GM18511 (cell line): ENCODE results near the gene OR4C5.
"Not testable (repeated sequence)": the region's sequence is repeated elsewhere in the genome, so short reads cannot be mapped to it uniquely, and the experiment has no call there.

Experiments used
- ATAC-seq: cut with Tn5 transposase; IDR thresholded peaks from one replicate; pipeline ENCODE4 v1.9.1; 2021; ENCODE audit warnings: mild to moderate bottlenecking, moderate library complexity; ENCODE audit not compliant: unreplicated experiment

OR4C5 gene

GRCh38 chr11:48366365-48366764 is at the start of gene OR4C5:
TSS of gene OR4C5 (minus strand) at chr11:48366465. CDS start at chr11:48366465, 0 bp downstream.
- ATAC-seq = no peak

GRCh38 chr11:48384670-48385069 is 18.4 kb upstream of the OR4C5 start:
- ATAC-seq = no peak

DNA sequence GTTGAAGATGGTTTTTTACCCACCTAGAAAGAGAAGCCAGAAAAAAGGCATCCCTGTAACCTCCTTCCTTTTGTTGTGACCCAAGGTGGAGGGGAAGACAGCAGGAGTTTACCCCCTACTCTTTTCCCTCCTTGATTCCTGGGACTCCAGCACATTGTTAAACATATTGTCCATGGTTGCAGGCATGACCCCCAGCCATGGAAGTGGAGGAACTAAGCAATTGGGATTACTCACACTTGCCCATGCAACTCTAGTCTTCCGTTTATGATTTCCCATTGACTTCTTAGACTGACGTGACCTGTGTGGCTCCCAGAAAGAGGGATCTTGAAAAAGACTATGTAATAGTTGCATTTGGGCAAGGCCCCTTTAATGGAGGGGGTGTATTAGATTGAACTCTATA is 17.9 kb upstream of the OR4C5 start:
- not testable (repeated sequence) for ATAC-seq

- ATAC-seq = not testable (repeated sequence)
These were observed 5.0 kb downstream of the OR4C5 start for GRCh38 chr11:48361289-48361688.

- ATAC-seq = no peak
These were observed 11.6 kb downstream of the OR4C5 start for GRCh38 chr11:48354677-48355076.

DNA sequence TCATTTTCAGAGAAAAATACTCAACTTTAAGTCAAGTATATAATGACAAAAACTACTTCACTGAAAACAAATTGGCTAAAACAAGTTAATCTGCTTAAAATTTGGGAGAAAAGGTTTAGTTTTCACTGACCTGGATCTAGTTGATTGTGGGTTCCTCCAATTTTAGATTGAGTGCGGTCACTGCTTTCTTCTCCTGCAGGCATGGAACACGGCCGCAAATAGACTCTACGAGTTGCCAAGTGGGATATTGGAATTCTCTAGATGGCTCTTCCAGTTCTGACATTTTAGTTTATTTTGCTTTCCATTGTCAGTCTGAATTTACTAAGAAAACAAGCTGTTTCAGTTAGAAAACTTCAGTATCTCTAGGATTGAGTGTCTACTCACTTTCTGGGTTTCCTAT is 12.3 kb downstream of the OR4C5 start:
- ATAC-seq = no peak

GRCh38 chr11:48346286-48346685 is 20.0 kb downstream of the OR4C5 start:
- ATAC-seq = not testable (repeated sequence)

DNA sequence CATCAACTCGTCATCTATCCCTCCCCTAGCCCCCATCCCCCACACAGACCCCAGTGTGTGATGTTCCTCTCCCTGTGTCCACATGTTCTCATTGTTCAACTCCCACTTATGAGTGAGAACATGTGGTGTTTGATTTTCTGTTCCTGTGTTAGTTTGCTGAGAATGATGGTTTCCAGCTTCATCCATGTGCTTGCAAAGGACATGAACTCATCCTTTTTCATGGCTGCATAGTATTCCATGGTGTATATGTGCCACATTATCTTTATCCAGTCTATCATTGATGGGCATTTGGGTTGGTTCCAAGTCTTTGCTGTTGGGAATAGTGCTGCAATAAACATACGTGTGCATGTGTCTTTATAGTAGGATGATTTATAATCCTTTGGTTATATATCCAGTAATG is 23.8 kb downstream of the OR4C5 start:
- ATAC-seq = not testable (repeated sequence)

DNA sequence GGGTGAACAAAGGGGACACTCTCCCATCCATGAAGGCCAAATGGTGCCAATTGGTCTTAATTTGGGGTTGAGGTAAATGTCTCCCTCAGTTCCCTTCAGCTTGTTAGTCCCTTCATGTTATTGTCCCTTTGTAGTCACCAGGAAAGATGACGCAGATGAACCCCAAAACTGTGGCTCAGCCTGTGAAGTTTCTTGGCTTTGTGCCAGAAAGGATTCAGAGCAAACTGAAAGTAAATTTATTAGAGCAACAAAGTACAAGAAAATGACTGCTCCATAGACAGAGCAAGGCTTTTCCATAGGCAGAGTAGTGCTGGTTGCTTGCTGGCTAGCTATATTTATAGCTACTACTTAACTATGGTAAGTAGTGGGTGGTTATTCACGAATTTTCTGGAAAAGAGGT is 24.8 kb downstream of the OR4C5 start:
- no peak for ATAC-seq

GRCh38 chr11:48324620-48325019 is 41.6 kb downstream of the OR4C5 start, which contains the start of gene OR4C3:
TSS of gene OR4C3 (plus strand) at chr11:48324920. CDS start at chr11:48325022, 102 bp downstream.
- ATAC-seq = not testable (repeated sequence)

DNA sequence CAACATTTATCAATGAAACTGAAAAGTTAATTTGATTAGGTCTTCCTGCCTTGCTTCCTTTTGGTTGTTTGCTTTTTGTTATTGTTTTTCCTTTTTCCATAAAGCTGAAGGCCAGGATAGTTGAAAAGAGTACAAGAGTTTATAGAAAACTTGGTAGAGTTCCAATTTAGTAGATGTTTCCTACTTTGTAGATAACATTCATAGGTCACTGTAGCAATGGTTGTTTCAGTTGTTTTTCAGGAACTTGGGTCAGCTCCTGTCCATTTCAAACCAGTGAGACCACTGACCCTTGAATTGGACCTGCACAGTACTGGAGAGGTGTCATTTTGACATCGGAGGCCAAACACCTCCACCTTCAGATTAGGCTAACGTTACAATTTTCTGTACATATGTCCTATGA is 46.5 kb downstream of the OR4C5 start:
- not testable (repeated sequence) for ATAC-seq
